Aorta (tissue), 5 donors: Measurements from ENCODE around the gene UGGT1. TPM values are rescaled to one million over a fixed set of nuclear protein-coding genes. Genes with fewer than 3 reads are reported as not detected.

ENCODE experiments used
- ATAC-seq: fragments of 200-7000 bp; cut with Tn5 transposase; one replicate; pipeline ENCODE4 v1.9.1; 2022; ENCODE audit warnings: moderate library complexity; ENCODE audit not compliant: low FRiP score
- DNase-seq, 2 donors: peaks; one replicate each; pipeline ENCODE4 v3.0.0-alpha.2; 2020
- H3K27ac ChIP-seq, 2 donors: one replicate each; pipeline ENCODE4 v1.5.1; 2013; ENCODE audit warnings: low read length in 2 of 2, mild to moderate bottlenecking in 2 of 2, moderate library complexity in 2 of 2, control low read depth in 1 of 2, inconsistent platforms in 1 of 2, low read depth in 1 of 2
- H3K27me3 ChIP-seq, 2 donors: one replicate each; pipeline ENCODE4 v1.6.1; 2013; ENCODE audit warnings: control low read depth in 1 of 2, low read length in 1 of 2, mild to moderate bottlenecking in 1 of 2, moderate library complexity in 1 of 2; ENCODE audit not compliant: insufficient read depth in 2 of 2, control insufficient read depth in 1 of 2
- H3K36me3 ChIP-seq, 2 donors: one replicate each; pipeline ENCODE4 v1.6.1; 2013; ENCODE audit warnings: control low read depth in 1 of 2, low read length in 1 of 2, mild to moderate bottlenecking in 1 of 2; ENCODE audit not compliant: insufficient read depth in 2 of 2, control insufficient read depth in 1 of 2
- H3K4me1 ChIP-seq, 2 donors: one replicate each; pipeline ENCODE4 v1.6.1; 2013; ENCODE audit warnings: low read length in 2 of 2, control low read depth in 1 of 2, mild to moderate bottlenecking in 1 of 2, moderate library complexity in 1 of 2; ENCODE audit not compliant: insufficient read depth in 2 of 2, control insufficient read depth in 1 of 2
- H3K4me3 ChIP-seq, 2 donors: one replicate each; pipeline ENCODE4 v1.5.1; 2013; ENCODE audit warnings: low read length in 2 of 2, control low read depth in 1 of 2, mild to moderate bottlenecking in 1 of 2
- H3K9me3 ChIP-seq: one replicate; pipeline ENCODE4 v1.6.1; 2013; ENCODE audit warnings: mild to moderate bottlenecking, low read length; ENCODE audit not compliant: control insufficient read depth
- WGBS, 2 donors: extraction: QIAGEN DNeasy Blood & Tissue Kit; methylation state at CpG; one replicate each; pipeline ENCODE4 v1.1.7; 2013; 5-methylcytosine and 5-hydroxymethylcytosine counted together
- intact Hi-C, 2 donors: fragments of 100-400 bp; cut with DNase I; formaldehyde crosslinking; loops; one replicate each; pipeline versions ENCODE4 v1.14.2 to v1.15.0; 2022
- polyA plus RNA-seq, 2 donors: library from polyadenylated mRNA; stranded (reverse); fragments of 200-250 nt; gene quantifications; one replicate each; pipeline ENCODE4 v1.2.3, GENCODE V29; 2013
- total RNA-seq, 2 donors: library from RNA; stranded (reverse); fragmentation: NEBNext Ultra II Directional; extraction: Animal tissue kit (Norgen Biotek cat#: 25700); gene quantifications; one replicate each; pipeline ENCODE4 v1.2.1, GENCODE V29; 2021
- donor health status: healthy with polysubstance abuse.
- donor health status: Bipolar disorder and iron deficiency.
- donor health status: DM: no; HTN: no; CAD: no.
- donor health status: DM: no; HTN: no; CAD: no.
- donor health status: DM: yes; HTN: yes; CAD: no.

Gene UGGT1
- total and polyA plus RNA-seq, 4 donors, result 3.0 to 39.2 (median 24.1) TPM

- no peaks in the 10 kb centered on the region for H3K27me3 ChIP-seq
- ATAC-seq (no peak), DNase-seq (no peak)
- 90 to 91% methylated on average over 8 of the region's 8 CpGs for WGBS, 2 donors
- intact Hi-C loops, result no loop called here
- H3K4me3 ChIP-seq, result no peak overlapping the region
- H3K27ac ChIP-seq, result no peak overlapping the region
- no peaks in the 10 kb centered on the region for H3K9me3 ChIP-seq
- no peaks in the 10 kb centered on the region for H3K4me1 ChIP-seq
- no peaks in the 10 kb centered on the region for H3K36me3 ChIP-seq
These were observed 28.4 kb upstream of the UGGT1 start for GRCh38 chr2:128062571-128062970.

GRCh38 chr2:128064353-128064752 lies 26.6 kb upstream of the UGGT1 start:
- H3K27me3 ChIP-seq, result no peaks in the 10 kb centered on the region
- WGBS, 2 donors, result 99 to 100% methylated on average over 1 of the region's 1 CpG
- no peak for DNase-seq
- no peaks in the 10 kb centered on the region for H3K36me3 ChIP-seq
- H3K4me1 ChIP-seq, result no peaks in the 10 kb centered on the region
- no peak overlapping the region for H3K4me3 ChIP-seq
- no peak for ATAC-seq
- intact Hi-C loops, result no loop called here
- no peaks in the 10 kb centered on the region for H3K9me3 ChIP-seq
- no peak overlapping the region for H3K27ac ChIP-seq

GRCh38 chr2:128069769-128070168 lies 21.2 kb upstream of the UGGT1 start:
- H3K27me3 ChIP-seq, result no peaks in the 10 kb centered on the region
- no peak overlapping the region for H3K27ac ChIP-seq
- 71% methylated on average over 5 of the region's 5 CpGs for WGBS, 2 donors
- no peaks in the 10 kb centered on the region for H3K36me3 ChIP-seq
- intact Hi-C loops, result no loop called here
- ATAC-seq, result no peak
- no peak for DNase-seq
- no peaks in the 10 kb centered on the region for H3K4me1 ChIP-seq
- H3K9me3 ChIP-seq, result no peaks in the 10 kb centered on the region
- no peak overlapping the region for H3K4me3 ChIP-seq

GRCh38 chr2:128073278-128073677 lies 17.7 kb upstream of the UGGT1 start:
- intact Hi-C loops, result no loop called here
- WGBS, 2 donors, result 84 to 87% methylated on average over 3 of the region's 3 CpGs
- H3K36me3 ChIP-seq, result no peaks in the 10 kb centered on the region
- ATAC-seq (no peak), DNase-seq (no peak)
- no peak overlapping the region for H3K27ac ChIP-seq
- no peaks in the 10 kb centered on the region for H3K27me3 ChIP-seq
- H3K9me3 ChIP-seq, result no peaks in the 10 kb centered on the region
- H3K4me1 ChIP-seq, result no peaks in the 10 kb centered on the region
- H3K4me3 ChIP-seq, result no peak overlapping the region

GRCh38 chr2:128076461-128077106 lies 14.4 kb upstream of the UGGT1 start:
- H3K4me1 ChIP-seq, result no peaks in the 10 kb centered on the region
- DNase-seq (no peak), ATAC-seq (no peak)
- H3K27me3 ChIP-seq, result no peaks in the 10 kb centered on the region
- H3K27ac ChIP-seq, result no peak overlapping the region
- no peaks in the 10 kb centered on the region for H3K36me3 ChIP-seq
- H3K9me3 ChIP-seq, result no peaks in the 10 kb centered on the region
- WGBS, 2 donors, result 81% methylated on average over 7 of the region's 7 CpGs
- H3K4me3 ChIP-seq, result no peak overlapping the region
- intact Hi-C loops, result no loop called here

GRCh38 chr2:128084757-128085156 lies 6.2 kb upstream of the UGGT1 start:
- intact Hi-C loops, result no loop called here

GRCh38 chr2:128086244-128086643 lies 4.8 kb upstream of the UGGT1 start:
- H3K27me3 ChIP-seq, result no peaks in the 10 kb centered on the region
- no peak for DNase-seq
- peaks cover 0 to 4% of the 10 kb centered on the region in 2 donors for H3K4me1 ChIP-seq
- intact Hi-C loops, result no loop called here
- H3K4me3 ChIP-seq, result no peak overlapping the region
- H3K9me3 ChIP-seq, result no peaks in the 10 kb centered on the region
- H3K27ac ChIP-seq, result no peak overlapping the region
- no peaks in the 10 kb centered on the region for H3K36me3 ChIP-seq
- WGBS, 2 donors, result 78 to 81% methylated on average over 3 of the region's 3 CpGs
- ATAC-seq, result no peak

More at GRCh38 chr2:128084757-128085156, 6.2 kb upstream of the UGGT1 start:
- Histone ChIP-seq H3K4me3 (no peak overlapping the region), H3K9me3 (no peaks in the 10 kb centered on the region), H3K36me3 (no peaks in the 10 kb centered on the region), H3K27ac (no peak overlapping the region), H3K27me3 (no peaks in the 10 kb centered on the region), H3K4me1 (peaks cover 0 to 3% of the 10 kb centered on the region in 2 donors)
- no peak for DNase-seq
- 78 to 84% methylated on average over 5 of the region's 5 CpGs for WGBS, 2 donors
- ATAC-seq, result no peak

- WGBS, 2 donors, result 1 to 3% methylated on average over 4 of the region's 4 CpGs
- H3K9me3 ChIP-seq, result no peaks in the 10 kb centered on the region
- DNase-seq (no peak), ATAC-seq (no peak)
- peaks cover 0 to 7% of the 10 kb centered on the region in 2 donors for H3K4me1 ChIP-seq
- intact Hi-C loops, result loop anchor here (2.0 to 10.0 kb wide), 4 partner anchors 62 to 236 kb away; partner anchors contain the start of genes SAP130 (in 2 of the 2) and POLR2D (in 1 of the 2)
- peak overlapping the region in 1 of 2 donors; percentile 41 for H3K27ac ChIP-seq
- H3K36me3 ChIP-seq, result no peaks in the 10 kb centered on the region
- peak overlapping the region; percentile 38 to 54 for H3K4me3 ChIP-seq
- H3K27me3 ChIP-seq, result no peaks in the 10 kb centered on the region
These were observed 440 bp upstream of the UGGT1 start for GRCh38 chr2:128090575-128090944.

- DNase-seq (no peak), ATAC-seq (no peak)
- Histone ChIP-seq H3K4me3 (peak overlapping the region; percentile 33 to 61), H3K9me3 (no peaks in the 10 kb centered on the region), H3K27me3 (no peaks in the 10 kb centered on the region), H3K27ac (no peak overlapping the region), H3K36me3 (no peaks in the 10 kb centered on the region), H3K4me1 (peaks cover 0 to 7% of the 10 kb centered on the region in 2 donors)
- 0% methylated on average over 9 of the region's 9 CpGs for WGBS, 2 donors
- intact Hi-C loops, result loop anchor here (2.0 to 10.0 kb wide), 4 partner anchors 63 to 237 kb away; partner anchors contain the start of genes SAP130 (in 2 of the 2) and POLR2D (in 1 of the 2)
These were observed 703 bp downstream of the UGGT1 start for GRCh38 chr2:128091726-128092080.
